GM18505 (cell line): ENCODE results near the gene ATP5F1B.

Experiments
- ATAC-seq: cut with Tn5 transposase; IDR thresholded peaks from one replicate; pipeline ENCODE4 v1.9.1; 2021; ENCODE audit not compliant: unreplicated experiment
- POLR2A ChIP-seq: IDR thresholded peaks from 4 replicates; pipeline ENCODE4 v1.6.1; 2011; ENCODE audit warnings: borderline replicate concordance; ENCODE audit not compliant: insufficient read depth, insufficient read length; ENCODE audit errors: extremely low read depth

The ATP5F1B gene

DNA sequence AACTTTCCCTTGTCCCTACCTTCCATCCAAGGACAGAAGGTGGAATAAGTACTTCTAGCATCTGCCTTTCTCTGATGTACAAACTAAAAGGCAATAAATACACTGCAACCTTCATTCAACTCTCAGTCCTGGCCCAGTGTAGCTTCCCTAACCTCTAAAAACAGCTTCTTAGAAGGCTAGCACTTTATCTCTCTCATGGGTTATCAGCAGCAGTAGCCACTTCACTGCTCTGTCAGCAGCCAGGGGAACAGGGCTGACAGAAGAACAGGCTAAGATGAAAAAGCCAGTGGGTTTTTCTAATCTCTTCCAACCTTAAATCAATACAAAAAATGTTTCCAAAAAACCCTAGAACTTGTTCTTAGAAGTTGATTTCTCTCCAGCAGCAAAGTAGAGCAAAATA, 28.9 kb downstream of the ATP5F1B start:
- no peak for TF ChIP-seq POLR2A
- no peak for ATAC-seq

DNA sequence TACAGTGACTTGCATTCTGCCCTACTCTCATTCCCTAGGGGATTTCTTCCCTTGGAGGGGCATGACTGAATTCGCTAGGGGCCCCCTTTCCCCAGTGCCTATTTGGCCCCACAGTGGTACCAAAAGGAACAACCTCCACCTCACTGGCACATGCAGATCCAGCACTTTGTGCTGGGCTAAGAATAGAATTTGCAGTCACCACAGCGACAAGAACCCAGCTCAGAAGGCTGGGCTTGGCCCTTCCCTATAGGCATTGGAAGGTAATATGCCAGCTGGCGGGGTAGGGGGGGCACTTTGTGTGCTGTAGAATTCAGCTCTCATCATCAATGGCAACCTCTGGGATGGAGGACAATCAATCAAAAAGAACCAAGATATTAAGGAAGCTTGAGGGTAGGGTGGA, 29.5 kb downstream of the ATP5F1B start:
- TF ChIP-seq POLR2A: no peak

DNA sequence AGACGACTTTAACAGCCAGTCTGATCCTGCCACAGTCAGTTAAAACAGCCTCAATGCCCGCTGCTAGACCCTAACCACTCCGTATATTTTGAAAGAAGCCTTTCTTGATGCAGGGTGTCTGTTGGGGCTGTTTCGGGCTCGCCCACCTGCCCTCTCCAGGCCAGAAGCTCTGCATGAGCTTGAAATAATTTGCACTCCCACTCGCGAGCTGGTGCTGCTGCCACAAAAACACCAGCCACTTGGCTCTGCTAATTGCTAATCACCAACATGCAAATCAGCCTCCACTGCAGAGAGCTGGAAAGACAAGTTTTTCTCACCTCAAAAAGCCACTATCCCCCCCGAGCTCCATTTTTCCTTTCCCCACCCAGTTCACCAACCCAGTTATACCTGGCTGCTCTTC, 31.2 kb downstream of the ATP5F1B start:
- TF ChIP-seq POLR2A: no peak

More for the DNA sequence above, 29.5 kb downstream of the ATP5F1B start:
- ATAC-seq: no peak

DNA sequence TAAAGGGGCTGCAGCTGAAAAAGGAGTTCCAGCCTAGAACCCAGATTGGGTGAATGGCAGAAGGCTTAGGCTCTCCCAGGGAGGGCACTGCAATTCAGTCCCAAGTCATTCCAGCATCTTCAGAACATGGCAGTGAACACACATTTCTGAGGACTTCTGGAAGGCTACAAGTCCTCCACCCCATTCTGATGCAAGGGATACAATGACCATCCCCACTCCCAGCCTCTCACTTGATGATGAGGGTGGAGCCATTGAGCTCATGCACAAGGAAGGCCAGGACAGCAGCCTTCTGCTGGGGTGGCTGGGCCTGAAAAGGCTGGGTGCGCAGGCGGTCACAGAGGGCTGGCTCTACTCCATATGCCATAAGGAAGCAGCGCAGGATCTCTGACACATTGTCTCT, 41.4 kb downstream of the ATP5F1B start:
- no peak for TF ChIP-seq POLR2A

More for the DNA sequence above, 31.2 kb downstream of the ATP5F1B start:
- ATAC-seq: no peak

DNA sequence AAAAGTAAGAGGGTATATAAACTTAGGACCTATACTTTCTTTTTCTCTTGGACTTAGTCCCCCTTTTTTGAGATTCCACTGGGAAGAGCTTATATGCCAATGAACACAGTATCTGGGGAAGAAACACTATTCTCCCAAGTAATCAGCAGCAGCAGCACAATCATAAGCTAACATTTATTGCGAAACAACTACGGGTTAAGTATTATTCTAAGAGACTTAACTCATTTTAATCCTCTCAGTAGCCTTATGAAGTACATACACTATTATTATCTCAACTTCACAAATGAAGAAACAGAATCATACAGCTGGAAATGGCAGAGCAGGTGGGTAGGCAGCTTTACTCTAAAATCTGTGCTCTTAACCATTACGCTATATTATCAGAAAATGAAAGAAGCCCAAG, 43.5 kb downstream of the ATP5F1B start:
- no peak for TF ChIP-seq POLR2A
- ATAC-seq: no peak

More for the DNA sequence above, 41.4 kb downstream of the ATP5F1B start:
- ATAC-seq: no peak

DNA sequence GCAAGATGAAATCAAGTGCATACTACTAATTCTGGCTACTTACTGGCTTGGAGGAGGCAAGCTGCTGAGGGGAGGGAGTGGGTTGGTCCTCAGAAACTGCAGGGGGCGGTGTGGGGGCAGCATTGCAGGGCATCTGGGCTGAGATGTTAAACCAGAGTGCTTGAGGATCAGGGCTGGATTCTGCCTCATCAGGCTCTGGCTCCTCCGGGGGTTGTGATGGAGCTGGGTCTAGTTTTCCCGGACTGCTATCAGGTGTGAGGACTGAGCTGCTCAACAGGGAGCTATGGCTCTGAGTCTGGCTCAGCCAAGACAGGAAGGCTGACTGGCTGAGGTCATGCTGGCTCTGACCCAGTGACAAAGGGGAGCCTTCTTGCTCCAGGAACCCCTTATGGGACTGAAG, 44.3 kb downstream of the ATP5F1B start:
- no peak for ATAC-seq
- TF ChIP-seq POLR2A: no peak

DNA sequence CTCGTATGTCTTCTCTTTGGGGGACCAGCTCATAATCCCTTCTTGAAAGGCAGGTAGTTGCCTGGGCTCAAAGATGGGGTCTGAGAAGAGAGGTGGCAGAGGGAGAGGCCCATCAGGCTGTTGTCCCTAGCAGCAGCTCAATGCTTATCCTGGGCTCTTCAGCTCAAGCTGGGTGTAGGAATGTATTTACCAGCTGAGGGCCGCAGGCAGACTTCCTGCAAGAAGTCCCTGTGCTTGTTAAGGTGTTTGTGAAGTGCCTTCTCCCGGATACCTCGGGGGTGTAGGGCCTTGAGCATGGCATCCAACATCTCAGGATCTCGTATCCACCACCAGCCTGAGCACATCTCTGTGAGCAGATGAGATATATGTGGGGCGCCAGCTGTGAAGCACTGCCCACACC, 45.0 kb downstream of the ATP5F1B start:
- peak; percentile 11 for TF ChIP-seq POLR2A
- no peak for ATAC-seq

DNA sequence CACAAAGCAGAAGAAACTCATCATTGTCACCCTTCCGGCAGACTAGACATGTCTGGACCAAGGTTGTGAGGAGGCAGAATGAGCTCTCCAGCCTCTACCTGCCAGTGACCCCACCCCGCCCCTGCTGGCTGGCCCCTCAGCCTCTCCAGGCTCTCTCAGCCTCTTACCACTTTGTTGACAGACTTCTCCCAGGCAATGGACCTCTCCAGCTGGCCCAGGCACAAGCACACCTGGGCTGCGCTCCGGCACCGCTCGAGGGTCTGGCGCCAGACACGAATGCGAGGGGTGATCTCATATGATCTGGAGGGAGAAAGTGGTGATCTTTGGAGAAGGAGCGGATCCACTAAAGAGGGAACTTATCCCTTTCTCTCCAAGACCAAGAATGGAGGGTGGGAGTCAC, 46.0 kb downstream of the ATP5F1B start:
- ATAC-seq: no peak

DNA sequence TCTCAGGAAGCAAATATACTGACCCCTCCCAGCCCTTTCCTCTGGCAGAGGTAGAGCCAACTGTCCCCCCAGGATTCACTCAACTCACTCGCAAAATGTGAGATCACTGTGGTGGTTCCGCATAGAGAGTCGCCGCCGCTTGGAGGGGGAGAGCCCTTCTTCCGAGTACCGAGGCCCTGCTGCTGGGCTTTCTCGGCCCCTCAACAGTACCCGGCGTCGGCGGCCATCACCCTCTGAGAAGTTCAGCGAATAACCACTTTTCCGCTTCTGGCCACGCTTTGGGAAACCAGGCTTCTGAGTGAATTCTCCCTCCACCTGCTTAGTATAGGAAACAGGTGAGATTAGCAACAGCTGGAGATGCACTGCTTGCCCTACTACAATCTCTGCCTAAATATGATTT, 46.7 kb downstream of the ATP5F1B start:
- no peak for TF ChIP-seq POLR2A

More for the DNA sequence above, 46.0 kb downstream of the ATP5F1B start:
- TF ChIP-seq POLR2A: no peak

DNA sequence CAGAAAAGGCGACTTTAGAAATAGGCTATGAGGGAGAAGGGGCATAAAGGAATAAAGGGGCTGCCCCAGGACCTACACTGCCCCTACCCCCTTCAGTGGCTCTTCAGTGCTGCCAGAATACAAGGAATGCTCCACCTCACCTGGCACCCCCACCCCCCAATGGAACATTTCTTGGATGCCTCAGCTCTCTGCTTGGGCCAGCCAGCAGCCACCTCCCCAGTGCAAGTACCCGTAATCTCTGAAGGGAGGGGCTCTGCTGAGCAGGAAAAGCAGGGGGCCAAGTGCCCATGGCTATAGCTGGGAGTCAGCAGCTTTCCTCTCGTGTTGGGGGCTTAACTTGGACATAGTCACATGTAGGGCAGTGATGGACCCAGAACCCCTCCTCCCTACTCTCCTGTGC, 49.0 kb downstream of the ATP5F1B start:
- no peak for TF ChIP-seq POLR2A
- ATAC-seq: no peak

More for the DNA sequence above, 46.7 kb downstream of the ATP5F1B start:
- no peak for ATAC-seq

DNA sequence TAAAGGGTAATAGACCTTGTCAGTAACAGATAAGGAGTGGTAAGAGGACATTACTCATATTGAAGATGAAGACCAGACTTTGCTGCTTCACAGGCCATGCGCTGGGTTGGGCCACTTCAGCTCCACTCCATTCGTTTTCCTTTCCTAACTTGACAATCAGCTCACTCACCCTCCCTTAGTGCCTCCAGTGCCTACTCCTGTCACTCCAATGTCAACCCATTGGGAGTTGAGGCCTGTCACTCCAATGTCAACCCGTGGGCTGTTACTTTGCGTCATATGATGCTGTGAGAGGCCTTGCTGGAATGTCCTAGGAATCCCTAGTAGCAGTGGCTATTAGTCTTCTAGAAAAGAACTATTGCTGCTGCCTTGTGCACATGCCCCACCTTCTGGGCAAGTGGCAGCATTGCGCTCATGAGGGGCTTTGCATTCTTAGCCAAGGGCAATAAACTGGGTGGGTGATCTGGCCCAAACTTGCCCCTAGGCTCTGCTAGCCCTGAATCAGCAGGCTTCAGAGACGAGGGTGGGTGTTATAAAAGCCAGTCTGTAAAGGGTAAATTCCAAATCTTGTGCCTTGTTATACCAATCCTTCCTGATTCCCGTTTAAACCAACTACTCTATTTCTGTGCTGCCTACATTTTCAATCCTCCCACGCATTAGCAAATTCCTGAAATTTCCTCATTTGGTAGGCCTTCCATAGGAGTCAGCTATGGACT, 51.7 kb downstream of the ATP5F1B start:
- TF ChIP-seq POLR2A: no peak
- no peak for ATAC-seq

DNA sequence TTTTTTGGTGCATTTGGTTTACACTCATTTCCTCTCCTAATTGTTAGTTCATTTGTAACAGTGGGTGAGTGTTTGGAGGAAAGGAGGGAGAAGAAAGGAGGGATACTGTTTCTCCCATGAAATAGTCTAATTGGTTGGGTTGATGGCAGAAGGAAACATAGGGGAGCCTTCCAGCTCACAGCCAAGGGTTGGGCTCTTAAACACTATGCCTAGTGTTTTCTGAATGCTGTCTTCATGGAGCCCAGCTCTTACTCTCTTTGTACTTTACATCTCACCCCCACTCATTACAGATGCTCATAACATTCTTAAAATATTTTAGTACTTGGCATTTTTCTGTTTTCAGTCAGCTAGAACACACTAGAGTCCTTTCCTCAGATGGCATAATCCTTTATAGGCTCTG, 53.8 kb downstream of the ATP5F1B start:
- no peak for TF ChIP-seq POLR2A
- no peak for ATAC-seq

DNA sequence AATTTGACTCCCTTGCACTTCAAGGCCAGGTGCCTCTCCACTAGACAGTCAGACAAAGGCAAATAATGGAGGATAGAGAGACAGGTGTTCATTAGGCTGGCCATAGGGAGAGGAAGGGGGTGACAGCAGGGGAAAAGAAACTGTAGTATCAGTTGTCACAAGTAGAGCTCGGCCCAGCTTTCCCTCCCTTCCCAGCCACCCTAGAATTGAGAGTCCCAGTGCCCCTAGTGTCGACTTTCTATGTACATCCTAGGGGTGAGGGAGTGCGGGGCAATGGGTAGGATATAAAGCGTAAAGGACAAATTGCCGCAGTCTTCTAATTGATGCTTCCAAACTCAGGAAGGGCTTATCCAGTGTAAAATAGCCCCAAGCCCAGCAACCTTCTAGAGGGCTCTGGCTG, 54.7 kb downstream of the ATP5F1B start:
- ATAC-seq: no peak
- no peak for TF ChIP-seq POLR2A

DNA sequence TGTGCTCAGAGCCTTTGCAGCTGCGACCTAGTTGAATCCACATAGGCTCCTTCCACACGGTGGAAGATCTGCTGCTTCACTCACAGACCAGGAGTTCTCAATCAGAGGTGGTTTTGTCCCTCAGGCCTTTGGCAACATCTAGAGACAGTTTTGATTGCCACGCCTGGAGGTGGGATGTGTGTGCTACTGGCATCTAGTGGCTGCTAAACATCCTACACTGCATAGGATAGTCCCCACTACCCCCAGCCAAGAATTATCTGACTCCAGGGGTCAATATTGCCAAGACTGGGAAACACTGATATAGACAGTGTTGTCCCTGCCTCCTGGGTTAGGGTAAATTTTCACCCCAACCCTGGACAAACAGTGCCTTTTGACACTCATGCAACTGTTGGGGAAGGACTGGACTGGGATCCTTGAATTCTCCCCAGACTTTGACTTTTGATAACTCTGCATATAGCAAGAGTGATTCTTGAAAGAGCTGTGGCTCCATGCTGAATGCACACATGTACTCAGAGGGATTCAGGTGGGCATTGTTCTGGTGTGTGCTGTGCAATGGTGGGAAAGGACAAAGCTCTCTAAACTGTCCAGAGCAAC, 55.5 kb downstream of the ATP5F1B start:
- no peak for ATAC-seq
- TF ChIP-seq POLR2A: no peak
